PFSK-1 (cell line): ENCODE data around the gene FBXW11.

Experiments
- POLR2AphosphoS5 ChIP-seq: IDR thresholded peaks from 2 replicates; pipeline ENCODE4 v1.6.1; 2012; ENCODE audit warnings: low read depth, mild to moderate bottlenecking, control low read depth, low read length, moderate library complexity
- SIN3A ChIP-seq: IDR thresholded peaks from 2 replicates; pipeline ENCODE4 v1.6.1; 2012; ENCODE audit warnings: mild to moderate bottlenecking, low read length, moderate library complexity, borderline replicate concordance; ENCODE audit not compliant: insufficient read depth
- TAF1 ChIP-seq: IDR thresholded peaks from 2 replicates; pipeline ENCODE4 v1.6.1; 2012; ENCODE audit warnings: low read length, control low read depth, borderline replicate concordance; ENCODE audit not compliant: insufficient read depth

DNA sequence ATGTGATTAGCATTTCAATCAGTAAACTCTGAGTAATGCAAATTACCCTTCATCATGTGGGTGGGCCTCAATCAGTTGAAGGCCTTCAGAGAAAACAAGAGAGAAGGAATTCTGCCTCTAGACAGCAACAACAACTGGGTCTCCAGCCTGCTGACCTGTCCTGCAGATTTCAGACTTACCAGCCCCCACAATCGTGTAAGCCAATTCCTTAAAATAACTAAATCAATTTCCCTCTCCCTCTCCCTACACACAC, 41.7 kb upstream of the FBXW11 start:
- TF ChIP-seq POLR2AphosphoS5 (no peak), SIN3A (no peak), TAF1 (no peak)
